Peyer's patch (tissue), 4 donors: ENCODE data around the gene SPIB.

Experiments
- POLR2A ChIP-seq, 2 donors: fragments of 450-650 bp; IDR thresholded peaks; one replicate each; pipeline ENCODE4 v1.5.1; 2017; ENCODE audit warnings: antibody characterized with exemption in 2 of 2, mild to moderate bottlenecking in 2 of 2, moderate library complexity in 2 of 2
- TF ChIP-seq, protein P1 (sequence below), 6 experiments: fragments of 450-650 bp in 4 of 6; fragments of 200-600 bp in 2 of 6; sonication (generic) in 1 of 6; IDR thresholded peaks; one replicate each; pipeline ENCODE4 v1.5.1; 2017 to 2019; ENCODE audit warnings: antibody characterized with exemption in 6 of 6, mild to moderate bottlenecking in 3 of 6, moderate library complexity in 1 of 6

DNA sequence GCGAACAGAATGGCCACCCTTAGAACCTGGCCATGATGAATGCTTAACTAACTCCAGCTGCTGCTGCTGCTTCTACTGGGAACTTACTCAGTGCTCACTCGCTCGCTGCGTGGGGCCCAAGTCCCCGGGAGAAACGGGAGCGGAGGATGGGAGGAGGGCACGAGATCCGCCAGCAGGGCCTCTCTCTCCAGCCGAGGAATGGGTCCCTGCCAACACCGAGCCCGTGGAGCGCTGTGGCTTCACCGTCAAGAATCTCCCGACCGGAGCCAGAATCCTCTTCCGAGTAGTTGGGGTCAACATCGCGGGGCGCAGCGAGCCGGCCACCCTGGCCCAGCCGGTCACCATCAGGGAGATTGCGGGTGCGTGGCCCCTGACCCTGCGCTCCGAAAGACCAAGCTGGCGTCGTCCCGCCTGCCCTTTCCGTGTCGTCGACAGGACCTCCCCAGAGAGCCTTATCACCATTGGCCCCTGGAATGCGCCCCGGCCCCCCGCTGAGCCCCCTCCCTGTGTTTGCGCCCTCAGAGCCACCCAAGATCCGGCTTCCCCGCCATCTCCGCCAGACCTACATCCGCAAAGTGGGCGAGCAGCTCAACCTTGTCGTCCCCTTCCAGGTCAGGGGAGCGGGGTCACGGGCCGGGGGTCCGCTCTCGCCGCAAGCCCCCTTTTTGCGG, 39.8 kb downstream of the SPIB start:
- TF ChIP-seq, protein P1, sequence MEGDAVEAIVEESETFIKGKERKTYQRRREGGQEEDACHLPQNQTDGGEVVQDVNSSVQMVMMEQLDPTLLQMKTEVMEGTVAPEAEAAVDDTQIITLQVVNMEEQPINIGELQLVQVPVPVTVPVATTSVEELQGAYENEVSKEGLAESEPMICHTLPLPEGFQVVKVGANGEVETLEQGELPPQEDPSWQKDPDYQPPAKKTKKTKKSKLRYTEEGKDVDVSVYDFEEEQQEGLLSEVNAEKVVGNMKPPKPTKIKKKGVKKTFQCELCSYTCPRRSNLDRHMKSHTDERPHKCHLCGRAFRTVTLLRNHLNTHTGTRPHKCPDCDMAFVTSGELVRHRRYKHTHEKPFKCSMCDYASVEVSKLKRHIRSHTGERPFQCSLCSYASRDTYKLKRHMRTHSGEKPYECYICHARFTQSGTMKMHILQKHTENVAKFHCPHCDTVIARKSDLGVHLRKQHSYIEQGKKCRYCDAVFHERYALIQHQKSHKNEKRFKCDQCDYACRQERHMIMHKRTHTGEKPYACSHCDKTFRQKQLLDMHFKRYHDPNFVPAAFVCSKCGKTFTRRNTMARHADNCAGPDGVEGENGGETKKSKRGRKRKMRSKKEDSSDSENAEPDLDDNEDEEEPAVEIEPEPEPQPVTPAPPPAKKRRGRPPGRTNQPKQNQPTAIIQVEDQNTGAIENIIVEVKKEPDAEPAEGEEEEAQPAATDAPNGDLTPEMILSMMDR (IDR thresholded peaks at IDR 0.05), result no peak
- TF ChIP-seq POLR2A (IDR thresholded peaks at IDR 0.05), result no peak
